ENCODE measurements around the gene ZBTB17. TPM values are rescaled to one million over a fixed set of nuclear protein-coding genes. Genes with fewer than 3 reads are reported as not detected.
"Not testable (repeated sequence)": the region's sequence is repeated elsewhere in the genome, so short reads cannot be mapped to it uniquely, and the experiment has no call there.

Gene ZBTB17
- polyA plus RNA-seq, 12 donors: 17.9 to 32.1 (median 22.4) TPM; not detected in 1

DNA sequence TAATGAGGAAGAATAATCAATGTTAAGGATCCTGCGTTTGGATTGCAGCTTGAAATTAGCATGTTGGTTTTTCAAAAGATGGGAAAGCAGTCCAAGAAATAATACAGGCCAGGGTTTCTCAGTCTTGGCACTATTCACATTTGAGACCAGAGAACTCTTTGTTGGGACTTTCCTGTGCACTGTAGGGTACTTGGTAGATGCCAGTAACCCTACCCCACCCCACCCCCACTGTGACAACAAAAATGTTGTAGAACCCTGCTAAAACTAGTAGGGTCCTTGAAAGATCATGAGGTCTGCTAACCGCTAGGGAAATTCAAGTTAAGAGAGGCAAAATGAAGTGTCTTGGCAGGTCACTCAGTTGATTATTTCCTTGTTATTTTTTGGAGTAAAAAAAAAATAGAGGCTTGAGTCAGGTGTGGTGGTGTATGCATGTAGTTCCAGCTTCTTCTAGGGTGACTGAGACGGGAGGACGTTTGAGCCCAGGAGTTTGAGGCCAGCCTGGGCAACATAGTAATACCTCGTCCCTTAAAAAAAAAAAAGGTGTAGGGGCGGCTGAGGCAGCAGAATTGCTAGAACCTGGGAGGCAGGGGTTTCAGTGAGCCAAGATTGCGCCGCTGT is 75.1 kb downstream of the ZBTB17 start:
- no peak for DNase-seq

DNA sequence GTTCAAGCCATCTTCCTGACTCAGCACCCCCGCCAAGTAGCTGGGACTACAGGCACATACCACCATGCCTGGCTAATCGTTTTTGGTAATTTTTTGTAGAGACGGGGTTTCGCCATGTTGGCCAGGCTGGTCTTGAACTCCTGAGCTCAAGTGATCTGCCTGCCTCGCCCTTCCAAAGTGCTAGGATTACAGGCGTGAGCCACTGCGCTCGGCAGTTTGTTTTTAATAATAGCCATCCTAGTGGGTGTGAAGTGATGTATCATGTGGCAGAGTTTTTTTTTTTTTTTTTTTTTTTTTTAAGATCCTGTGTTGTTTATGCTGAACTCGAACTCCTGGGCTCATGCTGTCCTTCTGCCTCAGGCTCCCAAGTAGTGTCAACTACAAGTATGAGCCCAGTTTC is 76.6 kb downstream of the ZBTB17 start:
- no peak for DNase-seq

DNA sequence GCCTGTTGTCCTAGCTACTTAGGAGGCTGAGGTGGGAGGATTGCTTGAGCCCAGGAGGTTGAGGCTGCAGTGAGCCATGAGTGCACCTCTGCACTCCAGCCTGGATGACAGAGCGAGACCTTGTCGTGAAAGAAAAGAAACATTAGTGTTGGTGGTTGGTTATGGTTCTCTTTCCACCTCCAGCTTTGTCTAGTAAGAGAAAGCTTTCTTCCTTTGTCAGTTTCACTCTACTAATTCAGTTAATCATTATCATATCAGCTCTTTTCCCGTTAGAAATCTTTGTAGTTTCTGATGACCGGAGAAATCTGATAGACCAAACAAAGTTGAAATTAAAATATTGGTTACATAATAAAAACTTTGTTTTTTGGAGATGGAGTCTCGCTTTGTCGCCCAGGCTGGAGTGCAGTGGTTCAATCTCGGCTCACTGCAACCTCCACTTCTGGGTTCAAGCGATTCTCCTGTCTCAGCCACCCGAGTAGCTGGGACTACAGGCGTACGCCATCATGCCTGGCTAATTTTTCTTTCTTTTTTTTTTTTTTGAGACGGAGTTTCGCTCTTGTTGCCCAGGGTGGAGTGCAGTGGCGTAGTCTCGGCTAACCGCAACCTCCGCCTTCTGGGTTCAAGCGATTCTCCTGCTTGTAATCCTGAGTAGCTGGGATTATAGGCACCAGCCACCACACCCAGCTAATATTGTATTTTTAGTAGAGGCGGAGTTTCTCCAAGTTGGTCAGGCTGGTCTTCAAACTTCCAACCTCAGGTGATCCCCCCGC is 78.9 kb downstream of the ZBTB17 start:
- not testable (repeated sequence) for DNase-seq

DNA sequence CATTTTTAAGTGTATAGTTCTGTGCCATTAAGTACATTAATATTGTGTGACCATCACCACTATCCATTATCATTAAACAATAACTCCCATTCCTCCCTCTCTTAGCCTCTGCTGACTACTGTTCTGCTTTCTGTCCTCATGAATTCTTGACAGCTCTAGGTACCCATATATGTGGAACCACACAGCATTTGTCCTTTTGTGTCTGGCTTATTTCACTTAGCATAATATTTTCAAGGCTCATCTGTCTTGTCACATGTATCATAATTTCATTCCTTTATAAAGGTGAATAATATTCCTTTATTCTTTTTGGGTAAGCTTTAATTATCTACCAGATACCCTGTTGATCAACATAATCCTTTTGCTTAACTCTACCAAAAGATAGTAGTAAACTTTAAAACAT is 80.7 kb downstream of the ZBTB17 start:
- DNase-seq: no peak

DNA sequence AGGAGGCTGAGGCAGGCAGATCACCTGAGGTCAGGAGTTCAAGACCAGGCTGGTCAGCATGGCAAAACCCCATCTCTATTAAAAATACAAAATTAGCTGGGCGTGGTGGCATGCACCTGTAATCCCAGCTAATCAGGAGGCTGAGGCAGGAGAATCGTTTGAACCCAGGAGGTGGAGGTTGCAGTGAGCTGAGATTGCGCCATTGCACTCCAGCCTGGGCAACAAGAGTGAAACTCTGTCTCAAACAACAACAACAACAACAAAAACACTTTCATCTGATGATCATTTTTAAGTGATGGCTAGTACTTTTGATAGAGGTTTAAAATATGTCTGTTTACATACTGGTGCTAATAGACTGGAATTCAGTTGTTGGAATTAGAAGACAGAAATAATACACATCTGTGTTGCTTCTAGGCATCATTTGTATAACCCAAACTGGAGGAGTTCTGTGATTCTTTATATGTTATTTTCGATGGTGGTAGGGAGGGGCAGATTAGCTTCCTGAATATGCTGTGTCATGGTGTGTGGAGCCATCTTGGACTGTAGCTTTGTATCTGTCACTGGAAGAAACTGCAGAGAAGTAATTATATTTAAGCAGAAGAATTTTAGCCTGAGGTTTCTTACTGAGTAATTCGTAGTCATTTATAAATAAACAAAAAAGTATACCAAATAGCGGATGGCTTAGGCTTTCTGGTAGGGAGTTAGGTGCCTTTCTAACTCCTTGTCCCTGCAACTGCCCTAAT is 82.9 kb downstream of the ZBTB17 start:
- not testable (repeated sequence) for DNase-seq

Other genes with a start within 250 kb of the ZBTB17 start
- 1 to 10 TPM in 10 of 12 donors, not detected in 2; 2.8 to 7.8 (median 4.4) TPM for gene SLC25A34, start 239.8 kb downstream of the ZBTB17 start, polyA plus RNA-seq (ENCODE audit: insufficient read length in 12 of 12)
- not detected for gene TMEM82, start 233.6 kb downstream of the ZBTB17 start, polyA plus RNA-seq (ENCODE audit: insufficient read length in 12 of 12)
- gene FBLIM1, start 217.3 kb downstream of the ZBTB17 start, polyA plus RNA-seq (ENCODE audit: insufficient read length in 12 of 12): 10 to 100 TPM in 11 of 12 donors, not detected in 1; 14.3 to 85.7 (median 31.6) TPM
- 1 to 10 TPM in 5 of 12 donors, under 1 TPM in 5, not detected in 2; 0.31 to 1.9 (median 1.1) TPM for gene UQCRHL, start 168.5 kb downstream of the ZBTB17 start, polyA plus RNA-seq (ENCODE audit: insufficient read length in 12 of 12)
- gene SPEN, start 128.4 kb downstream of the ZBTB17 start, polyA plus RNA-seq (ENCODE audit: insufficient read length in 12 of 12): 10 to 100 TPM in 11 of 12 donors, not detected in 1; 31.7 to 75.5 (median 34.6) TPM
- under 1 TPM in 2 of 12 donors, not detected in 10; 0.05 to 0.07 TPM for gene SRARP, start 28.1 kb upstream of the ZBTB17 start, polyA plus RNA-seq (ENCODE audit: insufficient read length in 12 of 12)
- gene HSPB7, start 41.9 kb upstream of the ZBTB17 start, polyA plus RNA-seq (ENCODE audit: insufficient read length in 12 of 12): 100 to 1,000 TPM in 7 of 12 donors, 10 to 100 TPM in 4, not detected in 1; 57.9 to 237 (median 114) TPM
- gene CLCNKA, start 45.9 kb upstream of the ZBTB17 start, polyA plus RNA-seq (ENCODE audit: insufficient read length in 12 of 12): 1 to 10 TPM in 5 of 12 donors, under 1 TPM in 5, not detected in 2; 0.30 to 1.7 (median 1.0) TPM
- gene CLCNKB, start 67.7 kb upstream of the ZBTB17 start, polyA plus RNA-seq (ENCODE audit: insufficient read length in 12 of 12): under 1 TPM in 8 of 12 donors, not detected in 4; 0.13 to 0.66 (median 0.21) TPM
- 1 to 10 TPM in 1 of 12 donors, under 1 TPM in 6, not detected in 5; 0.07 to 1.0 (median 0.25) TPM for gene FAM131C, start 97.5 kb upstream of the ZBTB17 start, polyA plus RNA-seq (ENCODE audit: insufficient read length in 12 of 12)
- 10 to 100 TPM in 2 of 12 donors, 1 to 10 TPM in 9, not detected in 1; 4.3 to 15.3 (median 6.5) TPM for gene EPHA2, start 180.0 kb upstream of the ZBTB17 start, polyA plus RNA-seq (ENCODE audit: insufficient read length in 12 of 12)
- 10 to 100 TPM in 2 of 12 donors, 1 to 10 TPM in 8, not detected in 2; 1.6 to 28.6 (median 2.7) TPM for gene ARHGEF19, start 236.6 kb upstream of the ZBTB17 start, polyA plus RNA-seq (ENCODE audit: insufficient read length in 12 of 12)